Measurements from ENCODE around the gene ASPG.

The ASPG gene

GRCh38 chr14:104131968-104132732, 46.6 kb downstream of the ASPG start:
- FAIRE-seq, result no peak
- no peak for DNase-seq (ENCODE audit: extremely low spot score, insufficient read length, low read depth)

- no peak for FAIRE-seq
- DNase-seq (ENCODE audit: extremely low spot score, insufficient read length, low read depth), result no peak
These were observed 47.5 kb downstream of the ASPG start for GRCh38 chr14:104132981-104133380.

GRCh38 chr14:104133496-104133895, 48.0 kb downstream of the ASPG start:
- no peak for DNase-seq (ENCODE audit: extremely low spot score, insufficient read length, low read depth)
- no peak for FAIRE-seq

- FAIRE-seq (no peak), DNase-seq (ENCODE audit: extremely low spot score, insufficient read length, low read depth) (no peak)
These were observed 48.8 kb downstream of the ASPG start for GRCh38 chr14:104134061-104134965.

- no peak for DNase-seq (ENCODE audit: extremely low spot score, insufficient read length, low read depth)
- FAIRE-seq, result no peak
These were observed 49.8 kb downstream of the ASPG start for GRCh38 chr14:104135121-104135903.

- FAIRE-seq (no peak), DNase-seq (ENCODE audit: extremely low spot score, insufficient read length, low read depth) (no peak)
These were observed 50.5 kb downstream of the ASPG start for GRCh38 chr14:104135904-104136471.

- no peak for FAIRE-seq
- DNase-seq (ENCODE audit: extremely low spot score, insufficient read length, low read depth), result no peak
These were observed 51.2 kb downstream of the ASPG start for GRCh38 chr14:104136472-104137296.

- DNase-seq (ENCODE audit: extremely low spot score, insufficient read length, low read depth) (peak; percentile 67), FAIRE-seq (no peak)
These were observed 52.0 kb downstream of the ASPG start for GRCh38 chr14:104137297-104138097.

GRCh38 chr14:104138098-104138717, 52.7 kb downstream of the ASPG start, which contains the start of gene KIF26A:
Gene KIF26A, plus strand, starts transcription at chr14:104138587. Its CDS starts 136 bp downstream, at chr14:104138723.
- DNase-seq (ENCODE audit: extremely low spot score, insufficient read length, low read depth) (no peak), FAIRE-seq (no peak)

GRCh38 chr14:104138718-104139459, 53.4 kb downstream of the ASPG start:
- no peak for FAIRE-seq

GRCh38 chr14:104139460-104140212, 54.1 kb downstream of the ASPG start:
- FAIRE-seq, result no peak
- DNase-seq (ENCODE audit: extremely low spot score, insufficient read length, low read depth), result no peak

More at GRCh38 chr14:104138718-104139459, 53.4 kb downstream of the ASPG start:
- no peak for DNase-seq (ENCODE audit: extremely low spot score, insufficient read length, low read depth)

GRCh38 chr14:104140213-104140462, 54.6 kb downstream of the ASPG start:
- no peak for DNase-seq (ENCODE audit: extremely low spot score, insufficient read length, low read depth)
- FAIRE-seq, result no peak

GRCh38 chr14:104140463-104141331, 55.2 kb downstream of the ASPG start:
- no peak for FAIRE-seq
- no peak for DNase-seq (ENCODE audit: extremely low spot score, insufficient read length, low read depth)

GRCh38 chr14:104141621-104142091, 56.2 kb downstream of the ASPG start:
- DNase-seq (ENCODE audit: extremely low spot score, insufficient read length, low read depth), result no peak
- no peak for FAIRE-seq

- no peak for FAIRE-seq
These were observed 56.8 kb downstream of the ASPG start for GRCh38 chr14:104142136-104142945.

More at GRCh38 chr14:104142136-104142945, 56.8 kb downstream of the ASPG start:
- no peak for DNase-seq (ENCODE audit: extremely low spot score, insufficient read length, low read depth)
